ENCODE data around the gene RPL39L. TPM values are rescaled to one million over a fixed set of nuclear protein-coding genes. Genes with fewer than 3 reads are reported as not detected.

RPL39L gene
- total and polyA plus RNA-seq, 2 of the 4 experiments (the other 2 are of a cell fraction), result 18.1 to 34.6 TPM

- no peak overlapping the region for H3K4me2 ChIP-seq (ENCODE audit: low read depth, low read length)
- no peak overlapping the region for H3K18ac ChIP-seq (ENCODE audit: low read depth, low read length)
- no peak for TF ChIP-seq NFE2L2 (IDR thresholded peaks at IDR 0.05; ENCODE audit: low read depth, low read length)
- TF ChIP-seq RCOR1 (IDR thresholded peaks at IDR 0.05; ENCODE audit: insufficient replicate concordance, low read length), result no peak
- TF ChIP-seq MXI1 (IDR thresholded peaks at IDR 0.05; ENCODE audit: borderline replicate concordance, low read depth, low read length), result no peak
- no peak for TF ChIP-seq CEBPB (IDR thresholded peaks at IDR 0.05; ENCODE audit: low read depth, low read length)
- TF ChIP-seq MAZ (IDR thresholded peaks at IDR 0.05; ENCODE audit: borderline replicate concordance, low read depth, low read length), result no peak
- TF ChIP-seq USF2 (IDR thresholded peaks at IDR 0.05; ENCODE audit: low read depth, low read length), result no peak
- no peak for TF ChIP-seq ELK1 (IDR thresholded peaks at IDR 0.05; ENCODE audit: borderline replicate concordance, low read depth, low read length)
- no peak for TF ChIP-seq RAD21 (IDR thresholded peaks at IDR 0.05; ENCODE audit: low read length)
- TF ChIP-seq BHLHE40 (IDR thresholded peaks at IDR 0.05; ENCODE audit: low read depth, low read length), result no peak
- TF ChIP-seq CHD1 (IDR thresholded peaks at IDR 0.05; ENCODE audit: low read depth, low read length), result no peak
- TF ChIP-seq FOS (IDR thresholded peaks at IDR 0.05; ENCODE audit: low read depth, low read length), result no peak
- TF ChIP-seq MAFK (IDR thresholded peaks at IDR 0.05; ENCODE audit: low read depth, low read length), result no peak
- no peak for TF ChIP-seq RFX5 (IDR thresholded peaks at IDR 0.05; ENCODE audit: low read depth, low read length)
- no peak for TF ChIP-seq SMC3 (IDR thresholded peaks at IDR 0.05; ENCODE audit: low read depth, low read length)
- dilution Hi-C loops (cut with HindIII; ENCODE audit: low sequenced_read_pairs, unreplicated experiment) (no loop called here), intact Hi-C loops (cut with micrococcal nuclease) (no loop called here), in situ Hi-C loops (cut with MboI; ENCODE audit: low sequenced_read_pairs) (no loop called here)
- H3K4ac ChIP-seq (ENCODE audit: low read depth, low read length), result no peak overlapping the region
- no peak overlapping the region for H4K91ac ChIP-seq (ENCODE audit: insufficient read depth, low read depth, low read length)
- H2BK120ac ChIP-seq (ENCODE audit: low read depth, low read length), result no peak overlapping the region
- no peak overlapping the region for H2BK5ac ChIP-seq (ENCODE audit: low read depth, low read length, poor library complexity, severe bottlenecking)
- no peaks in the 10 kb centered on the region for H3K4me1 ChIP-seq (ENCODE audit: control insufficient read depth, insufficient read depth, low read length)
- 100% methylated on average over 1 of the region's 8 CpGs; no CpG with 5 or more reads in 1 of the 2 experiments for WGBS, 2 experiments (ENCODE audit: extremely low coverage in 2 of 2, insufficient read length in 1 of 2)
- no peak overlapping the region for H3K4me3 ChIP-seq (ENCODE audit: insufficient read depth, low read depth, low read length)
- no peaks in the 10 kb centered on the region for H3K79me1 ChIP-seq (ENCODE audit: low read depth in 1 of 2, low read length in 2 of 2)
- H3K14ac ChIP-seq (replicated peaks; ENCODE audit: low read depth, low read length), result no peak overlapping the region
- no peak overlapping the region for H3K56ac ChIP-seq (ENCODE audit: extremely low read depth, insufficient read depth, low read length)
- no peak overlapping the region for H3K9ac ChIP-seq (ENCODE audit: low read depth, low read length)
- no peaks in the 10 kb centered on the region for H3K9me3 ChIP-seq (ENCODE audit: control insufficient read depth, insufficient read depth, low read length)
- ATAC-seq (ENCODE audit: low read depth) (no peak), DNase-seq (no peak)
- H3K36me3 ChIP-seq (ENCODE audit: control insufficient read depth, insufficient read depth, low read length), result no peaks in the 10 kb centered on the region; the same call in 1 of the 2 replicates
- H2AK9ac ChIP-seq (replicated peaks; ENCODE audit: low read depth, low read length, poor library complexity), result no peak overlapping the region
- H2AFZ ChIP-seq (replicated peaks; ENCODE audit: low read length, poor library complexity), result no peak overlapping the region
- no peak overlapping the region for H2BK15ac ChIP-seq (ENCODE audit: low read depth, low read length)
- no peak overlapping the region for H2AK5ac ChIP-seq (ENCODE audit: low read depth, low read length)
- peaks cover 3% of the 10 kb centered on the region; the same call in 1 of the 2 replicates for H3K9me1 ChIP-seq (ENCODE audit: insufficient read depth, low read length)
- BruUV-seq (replicated peaks), result no TSS peak
- no peaks in the 10 kb centered on the region for H3K27me3 ChIP-seq (ENCODE audit: control insufficient read depth, insufficient read depth, low read length)
- H3K23ac ChIP-seq (ENCODE audit: low read depth, low read length), result no peak overlapping the region
- H3K27ac ChIP-seq (ENCODE audit: insufficient read depth, low read length), result no peak overlapping the region
- no peaks in the 10 kb centered on the region for H4K20me1 ChIP-seq (ENCODE audit: insufficient read depth, low read length)
- CTCF ChIA-PET, result no interaction called here
- POLR2A ChIA-PET (ENCODE audit: unreplicated experiment), result no interaction called here
- H2BK20ac ChIP-seq (ENCODE audit: low read depth, low read length), result no peak overlapping the region
- H4K5ac ChIP-seq (ENCODE audit: low read depth, low read length), result no peak overlapping the region
- H4K8ac ChIP-seq (ENCODE audit: low read depth in 2 of 2, low read length in 2 of 2), result no peak overlapping the region
Observed at GRCh38 chr3:187079090-187080022, 59.9 kb downstream of the RPL39L start.

Measured in IMR-90 (cell line).